IMR-90 (cell line): ENCODE data around the gene AS3MT. TPM values are rescaled to one million over a fixed set of nuclear protein-coding genes. Genes with fewer than 3 reads are reported as not detected.
A peak's percentile ranks its signal among the peaks of the same experiment; 100 is the strongest.

ENCODE experiments used
- ATAC-seq: fragments of 200-7000 bp; cut with Tn5 transposase; 2 replicates; pipeline ENCODE4 v1.9.1; 2020; ENCODE audit warnings: low read depth, mild to moderate bottlenecking, moderate library complexity
- BruUV-seq: library from RNA; stranded (reverse); fragments of 400-500 nt; replicated peaks from 2 replicates; lab custom pipeline; 2021; lab: Mats Ljungman, UMichigan
- CTCF ChIA-PET: fragments of 300-600 bp; formaldehyde crosslinking; extraction: SDS; loops from one replicate; lab custom pipeline; 2021; ENCODE audit warnings: antibody characterized with exemption; lab: Yijun Ruan, JAX
- POLR2A ChIA-PET: fragments of 300-600 bp; sonication (Branson Sonifier 250); formaldehyde crosslinking; loops from one replicate; lab custom pipeline; 2022; ENCODE audit warnings: antibody characterized with exemption; ENCODE audit not compliant: unreplicated experiment; lab: Charles Lee
- DNase-seq: peaks from one replicate; pipeline ENCODE4 v3.0.0; 2013
- H2AFZ ChIP-seq: replicated peaks from 2 replicates; pipeline ENCODE3; 2013; ENCODE audit warnings: low read length, mild to moderate bottlenecking; ENCODE audit not compliant: poor library complexity
- H2AK5ac ChIP-seq: 2 replicates; pipeline ENCODE4 v1.6.1; 2013; ENCODE audit warnings: low read depth, low read length, inconsistent platforms
- H2AK9ac ChIP-seq: replicated peaks from 2 replicates; pipeline ENCODE3; 2013; ENCODE audit warnings: mild to moderate bottlenecking, low read depth, low read length, moderate library complexity; ENCODE audit not compliant: poor library complexity
- H2BK120ac ChIP-seq: 2 replicates; pipeline ENCODE4 v1.6.1; 2013; ENCODE audit warnings: low read depth, low read length, inconsistent platforms
- H2BK15ac ChIP-seq: 3 replicates; pipeline ENCODE4 v1.6.1; 2013; ENCODE audit warnings: low read depth, low read length, inconsistent platforms
- H2BK20ac ChIP-seq: 2 replicates; pipeline ENCODE4 v1.6.1; 2013; ENCODE audit warnings: low read depth, mild to moderate bottlenecking, inconsistent platforms, low read length, moderate library complexity
- H2BK5ac ChIP-seq: 2 replicates; pipeline ENCODE4 v1.6.1; 2013; ENCODE audit warnings: mild to moderate bottlenecking, low read depth, low read length, inconsistent platforms; ENCODE audit not compliant: poor library complexity, severe bottlenecking
- H3K14ac ChIP-seq: replicated peaks from 2 replicates; pipeline ENCODE4 v1.6.1; 2013; ENCODE audit warnings: low read depth, low read length, inconsistent platforms
- H3K18ac ChIP-seq: 2 replicates; pipeline ENCODE4 v1.6.1; 2013; ENCODE audit warnings: low read depth, low read length, control low read depth
- H3K23ac ChIP-seq: 2 replicates; pipeline ENCODE4 v1.6.1; 2013; ENCODE audit warnings: low read depth, low read length, inconsistent platforms
- H3K27ac ChIP-seq: 2 replicates; pipeline ENCODE4 v1.5.1; 2013; ENCODE audit warnings: mild to moderate bottlenecking, control low read depth, low read length; ENCODE audit not compliant: insufficient read depth
- H3K27me3 ChIP-seq: 2 replicates; pipeline ENCODE4 v1.6.1; 2013; ENCODE audit warnings: low read length; ENCODE audit not compliant: control insufficient read depth, insufficient read depth
- H3K36me3 ChIP-seq: 2 replicates; pipeline ENCODE4 v1.6.1; 2013; ENCODE audit warnings: low read length, mixed read lengths; ENCODE audit not compliant: control insufficient read depth, insufficient read depth
- H3K4ac ChIP-seq: 2 replicates; pipeline ENCODE4 v1.6.1; 2013; ENCODE audit warnings: low read depth, low read length, inconsistent platforms
- H3K4me1 ChIP-seq: 2 replicates; pipeline ENCODE4 v1.6.1; 2013; ENCODE audit warnings: low read length, mixed read lengths; ENCODE audit not compliant: control insufficient read depth, insufficient read depth
- H3K4me2 ChIP-seq: 2 replicates; pipeline ENCODE4 v1.6.1; 2013; ENCODE audit warnings: low read depth, mild to moderate bottlenecking, control low read depth, low read length, moderate library complexity
- H3K4me3 ChIP-seq: 2 replicates; pipeline ENCODE4 v1.5.1; 2013; ENCODE audit warnings: low read depth, mild to moderate bottlenecking, control low read depth, low read length, moderate library complexity; ENCODE audit not compliant: insufficient read depth
- H3K56ac ChIP-seq: 2 replicates; pipeline ENCODE4 v1.6.1; 2013; ENCODE audit warnings: low read length, inconsistent platforms; ENCODE audit not compliant: insufficient read depth; ENCODE audit errors: extremely low read depth
- H3K79me1 ChIP-seq, 2 experiments: 2 replicates each; pipeline ENCODE4 v1.6.1; 2013; ENCODE audit warnings: low read length in 2 of 2, inconsistent platforms in 1 of 2, low read depth in 1 of 2
- H3K9ac ChIP-seq: 2 replicates; pipeline ENCODE4 v1.6.1; 2013; ENCODE audit warnings: low read depth, low read length, control low read depth
- H3K9me1 ChIP-seq: 2 replicates; pipeline ENCODE4 v1.6.1; 2013; ENCODE audit warnings: low read length, inconsistent platforms; ENCODE audit not compliant: insufficient read depth
- H3K9me3 ChIP-seq: 2 replicates; pipeline ENCODE4 v1.6.1; 2013; ENCODE audit warnings: low read length; ENCODE audit not compliant: control insufficient read depth, insufficient read depth
- H4K20me1 ChIP-seq: 2 replicates; pipeline ENCODE4 v1.6.1; 2013; ENCODE audit warnings: low read length, inconsistent platforms; ENCODE audit not compliant: insufficient read depth
- H4K5ac ChIP-seq: 2 replicates; pipeline ENCODE4 v1.6.1; 2013; ENCODE audit warnings: mild to moderate bottlenecking, low read depth, low read length, control low read depth
- H4K8ac ChIP-seq, 2 experiments: 2 replicates each; pipeline ENCODE4 v1.6.1; 2013; ENCODE audit warnings: low read depth in 2 of 2, low read length in 2 of 2, control low read depth in 1 of 2, inconsistent platforms in 1 of 2
- H4K91ac ChIP-seq: 2 replicates; pipeline ENCODE4 v1.6.1; 2013; ENCODE audit warnings: low read depth, low read length, inconsistent platforms; ENCODE audit not compliant: insufficient read depth
- MAZ ChIP-seq: IDR thresholded peaks from 2 replicates; pipeline ENCODE4 v1.6.1; 2012; ENCODE audit warnings: low read depth, mild to moderate bottlenecking, low read length, improper control_type of control experiment, moderate library complexity, borderline replicate concordance
- POLR2A ChIP-seq: IDR thresholded peaks from 2 replicates; pipeline ENCODE4 v1.6.1; 2012; ENCODE audit warnings: mild to moderate bottlenecking, low read depth, low read length
- RAD21 ChIP-seq: IDR thresholded peaks from 2 replicates; pipeline ENCODE4 v1.6.1; 2012; ENCODE audit warnings: low read length, improper control_type of control experiment
- SMC3 ChIP-seq: fragments of 150-350 bp; IDR thresholded peaks from 2 replicates; pipeline ENCODE4 v1.6.1; 2016; ENCODE audit warnings: low read depth, mild to moderate bottlenecking, antibody characterized with exemption, low read length, moderate library complexity
- WGBS, 2 experiments: methylation state at CpG; one replicate each; pipeline versions ENCODE4 v1.1.5 to v1.1.7; 2013; ENCODE audit warnings: missing lambda C conversion rate in 2 of 2; ENCODE audit not compliant: insufficient read length in 1 of 2; ENCODE audit errors: extremely low coverage in 2 of 2; 5-methylcytosine and 5-hydroxymethylcytosine counted together
- dilution Hi-C: fragments of 300-500 bp; cut with HindIII; formaldehyde crosslinking; loops from one replicate; pipeline ENCODE4 v1.14.3; 2018; ENCODE audit warnings: low sequenced_read_pairs; ENCODE audit not compliant: unreplicated experiment
- in situ Hi-C: fragments of 300-500 bp; cut with MboI; formaldehyde crosslinking; loops from 3 replicates; pipeline ENCODE4 v1.14.3; 2019; ENCODE audit warnings: low sequenced_read_pairs, inconsistent platforms, mixed read lengths
- intact Hi-C: fragments of 100-400 bp; cut with micrococcal nuclease; formaldehyde crosslinking; loops from 2 replicates; pipeline ENCODE4 v1.10.0; 2022
- polyA plus RNA-seq, 3 experiments: library from polyadenylated mRNA; depleted of rRNA; stranded (reverse); fragments of >200 nt; gene quantifications; 2 replicates each; pipeline ENCODE4 v1.2.3, GENCODE V29; 2012; ENCODE audit warnings: low replicate concordance in 1 of 3
- total RNA-seq: library from RNA; depleted of rRNA; stranded (reverse); fragments of >200 nt; gene quantifications from 2 replicates; pipeline ENCODE4 v1.2.3, GENCODE V29; 2012
- TF ChIP-seq, protein P1 (sequence below): fragments of 150-350 bp; IDR thresholded peaks from 2 replicates; pipeline ENCODE4 v1.6.1; 2016; ENCODE audit warnings: low read depth, mild to moderate bottlenecking, low read length, moderate library complexity, borderline replicate concordance

Gene AS3MT
- total and polyA plus RNA-seq, 2 of the 4 experiments (the other 2 are of a cell fraction), result 2.7 to 3.6 TPM

DNA sequence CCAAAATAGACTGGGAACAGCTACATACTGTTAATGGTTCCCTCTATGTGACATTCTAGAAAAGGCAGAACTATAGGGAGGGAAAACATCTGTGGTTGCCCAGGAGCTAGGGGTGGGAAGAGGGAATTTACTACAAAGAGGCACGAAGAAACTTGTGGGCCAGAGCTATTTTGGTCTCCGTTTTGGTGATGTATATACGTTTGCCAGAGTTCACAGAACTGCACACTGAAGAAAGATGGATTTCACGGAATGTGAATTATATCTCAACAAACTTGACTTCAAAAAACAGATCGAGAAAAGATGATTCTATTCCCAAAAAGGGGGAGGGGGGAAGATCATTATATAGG, 386 bp upstream of the AS3MT start:
- no peak overlapping the region for H4K91ac ChIP-seq
- H3K14ac ChIP-seq, result no peak overlapping the region
- no peak overlapping the region for H3K4ac ChIP-seq
- H4K8ac ChIP-seq, result peak overlapping the region; percentile 67 to 94; a peak in 3 of 4 replicates
- H2BK5ac ChIP-seq, result no peak overlapping the region
- no peak overlapping the region for H2AK9ac ChIP-seq
- DNase-seq (no peak), ATAC-seq (peak; percentile 10; the same call in 1 of the 2 replicates)
- no peaks in the 10 kb centered on the region for H3K27me3 ChIP-seq
- no peaks in the 10 kb centered on the region for H4K20me1 ChIP-seq
- H3K23ac ChIP-seq, result no peak overlapping the region
- H3K36me3 ChIP-seq, result no peaks in the 10 kb centered on the region
- no peak overlapping the region for H2AK5ac ChIP-seq
- H3K9me1 ChIP-seq, result 0 out of 2 replicates have a peak, but pooled peaks cover 8% of the 10 kb centered on the region
- CTCF ChIA-PET, result no interaction called here
- H3K9ac ChIP-seq, result peak overlapping the region; percentile 73
- intact Hi-C loops, result no loop called here
- WGBS, 2 experiments, result 7% methylated on average over 2 of the region's 5 CpGs; no CpG with 5 or more reads in 1 of the 2 experiments
- dilution Hi-C loops, result no loop called here
- no peak overlapping the region for H2BK15ac ChIP-seq
- H2AFZ ChIP-seq, result peak overlapping the region; percentile 93
- no peak overlapping the region for H4K5ac ChIP-seq
- H2BK20ac ChIP-seq, result no peak overlapping the region
- POLR2A ChIA-PET, result no interaction called here
- H3K79me1 ChIP-seq, result peaks cover 0 to 8% of the 10 kb centered on the region in 2 experiments; a peak in 1 of 4 replicates
- peak overlapping the region; percentile 95 for H3K4me2 ChIP-seq
- no peak overlapping the region for H3K27ac ChIP-seq
- BruUV-seq, result no TSS peak
- peaks cover 5% of the 10 kb centered on the region for H3K4me1 ChIP-seq
- TF ChIP-seq, protein P1, sequence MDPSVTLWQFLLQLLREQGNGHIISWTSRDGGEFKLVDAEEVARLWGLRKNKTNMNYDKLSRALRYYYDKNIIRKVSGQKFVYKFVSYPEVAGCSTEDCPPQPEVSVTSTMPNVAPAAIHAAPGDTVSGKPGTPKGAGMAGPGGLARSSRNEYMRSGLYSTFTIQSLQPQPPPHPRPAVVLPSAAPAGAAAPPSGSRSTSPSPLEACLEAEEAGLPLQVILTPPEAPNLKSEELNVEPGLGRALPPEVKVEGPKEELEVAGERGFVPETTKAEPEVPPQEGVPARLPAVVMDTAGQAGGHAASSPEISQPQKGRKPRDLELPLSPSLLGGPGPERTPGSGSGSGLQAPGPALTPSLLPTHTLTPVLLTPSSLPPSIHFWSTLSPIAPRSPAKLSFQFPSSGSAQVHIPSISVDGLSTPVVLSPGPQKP, result no peak
- no peak for TF ChIP-seq POLR2A
- no peak for TF ChIP-seq RAD21
- no peak for TF ChIP-seq MAZ
- no peak for TF ChIP-seq SMC3
- H3K9me3 ChIP-seq, result no peaks in the 10 kb centered on the region
- no peak overlapping the region for H2BK120ac ChIP-seq
- no peak overlapping the region for H3K18ac ChIP-seq
- in situ Hi-C loops, result no loop called here
- peak overlapping the region; percentile 56; the same call in 1 of the 2 replicates for H3K56ac ChIP-seq
- peak overlapping the region; percentile 55 for H3K4me3 ChIP-seq
